GM12878 (cell line): Measurements from ENCODE around the gene LMTK3. TPM values are rescaled to one million over a fixed set of nuclear protein-coding genes. Genes with fewer than 3 reads are reported as not detected.
"Not testable (repeated sequence)": the region's sequence is repeated elsewhere in the genome, so short reads cannot be mapped to it uniquely, and the experiment has no call there.

ENCODE experiments used
- ATAC-seq: fragments of 200-7000 bp; cut with Tn5 transposase; 3 replicates; pipeline ENCODE4 v1.9.1; 2020; ENCODE audit warnings: mild to moderate bottlenecking, moderate library complexity
- BruUV-seq: library from RNA; stranded (reverse); fragments of 400-500 nt; replicated peaks from 2 replicates; lab custom pipeline; 2021; lab: Mats Ljungman, UMichigan
- CTCF ChIA-PET: fragments of 300-600 bp; sonication (Branson Sonifier 250); formaldehyde crosslinking; extraction: SDS; loops from one replicate; lab custom pipeline; 2021; ENCODE audit warnings: inconsistent platforms; lab: Yijun Ruan, JAX
- POLR2A ChIA-PET: fragments of 350-600 bp; formaldehyde crosslinking; extraction: SDS; loops from one replicate; lab custom pipeline; 2021; ENCODE audit warnings: inconsistent platforms; lab: Charles Lee
- RAD21 ChIA-PET: fragments of 300-600 bp; sonication (Branson Sonifier 250); formaldehyde crosslinking; loops from one replicate; lab custom pipeline; 2023; ENCODE audit warnings: antibody characterized with exemption; ENCODE audit not compliant: unreplicated experiment; lab: Charles Lee
- SMC1A ChIA-PET: fragments of 300-600 bp; sonication (Branson Sonifier 250); formaldehyde crosslinking; loops from one replicate; lab custom pipeline; 2023; ENCODE audit not compliant: unreplicated experiment, uncharacterized antibody; lab: Charles Lee
- DNase-seq: peaks from one replicate; pipeline ENCODE4 v3.0.0-alpha.2; 2011; ENCODE audit warnings: low read depth, low spot score
- FAIRE-seq: peaks from 3 replicates; lab custom pipeline; 2011; peaks lifted over from hg19 to GRCh38; lab: Jason Lieb, UNC
- H2AFZ ChIP-seq: 2 replicates; pipeline ENCODE4 v1.6.0; 2011; ENCODE audit warnings: low read depth, low read length, control low read depth; ENCODE audit not compliant: control insufficient read depth
- H3K27ac ChIP-seq: 2 replicates; pipeline ENCODE4 v1.5.1; 2011; ENCODE audit warnings: control low read depth; ENCODE audit not compliant: control insufficient read depth, insufficient read depth
- H3K27me3 ChIP-seq, 2 experiments: replicated peaks in 1 of 2; 2 replicates each; pipeline versions ENCODE4 v1.6.0 to v1.6.1; 2011; ENCODE audit warnings: low read length in 1 of 2; ENCODE audit not compliant: control insufficient read depth in 2 of 2, insufficient read depth in 2 of 2
- H3K36me3 ChIP-seq, 2 experiments: 2 replicates each; pipeline ENCODE4 v1.5.1; 2011; ENCODE audit warnings: low read length in 1 of 2; ENCODE audit not compliant: control insufficient read depth in 2 of 2, insufficient read depth in 2 of 2
- H3K4me1 ChIP-seq: 2 replicates; pipeline ENCODE4 v1.6.1; 2011; ENCODE audit warnings: mild to moderate bottlenecking, low read length, moderate library complexity, mixed read lengths; ENCODE audit not compliant: control insufficient read depth, insufficient read depth
- H3K4me2 ChIP-seq: 2 replicates; pipeline ENCODE4 v1.6.0; 2011; ENCODE audit warnings: control low read depth; ENCODE audit not compliant: control insufficient read depth, insufficient read depth
- H3K4me3 ChIP-seq: fragments of 200-600 bp; sonication (generic); 2 replicates; pipeline ENCODE4 v1.5.1; 2016
- H3K79me2 ChIP-seq: 2 replicates; pipeline ENCODE4 v1.6.0; 2011; ENCODE audit warnings: low read length; ENCODE audit not compliant: control insufficient read depth, insufficient read depth
- H3K9ac ChIP-seq: 2 replicates; pipeline ENCODE4 v1.8.0; 2011; ENCODE audit warnings: low read length, control low read depth, mixed read lengths; ENCODE audit not compliant: control insufficient read depth, insufficient read depth
- H3K9me3 ChIP-seq: replicated peaks from 3 replicates; pipeline ENCODE4 v1.5.1; 2011; ENCODE audit warnings: mild to moderate bottlenecking, low read length; ENCODE audit not compliant: control insufficient read depth, insufficient read depth
- H4K20me1 ChIP-seq: 2 replicates; pipeline ENCODE4 v1.6.0; 2011; ENCODE audit not compliant: control insufficient read depth, insufficient read depth
- CHD4 ChIP-seq: fragments of 200-600 bp; sonication (generic); IDR thresholded peaks from 2 replicates; pipeline ENCODE4 v1.6.1; 2016; ENCODE audit warnings: mild to moderate bottlenecking
- EED ChIP-seq: sonication (generic); IDR thresholded peaks from 2 replicates; pipeline ENCODE4 v1.6.1; 2016; ENCODE audit warnings: antibody characterized with exemption, low read depth
- ESRRA ChIP-seq: IDR thresholded peaks from 2 replicates; pipeline ENCODE4 v1.6.1; 2012; ENCODE audit warnings: mild to moderate bottlenecking, low read length, improper control_type of control experiment
- HDAC6 ChIP-seq: fragments of 200-600 bp; sonication (generic); IDR thresholded peaks from one replicate; pipeline ENCODE4 v1.8.0; 2017; ENCODE audit warnings: antibody characterized with exemption; ENCODE audit not compliant: unreplicated experiment
- MYC ChIP-seq: IDR thresholded peaks from 2 replicates; pipeline ENCODE4 v1.6.1; 2011; ENCODE audit warnings: mild to moderate bottlenecking, low read length, moderate library complexity, inconsistent platforms; ENCODE audit not compliant: insufficient read depth, insufficient replicate concordance, insufficient read length, severe bottlenecking
- PAX8 ChIP-seq: fragments of 450-650 bp; IDR thresholded peaks from 2 replicates; pipeline ENCODE4 v1.6.1; 2017; ENCODE audit warnings: mild to moderate bottlenecking, moderate library complexity
- RAD21 ChIP-seq: IDR thresholded peaks from 2 replicates; pipeline ENCODE4 v1.6.1; 2011; ENCODE audit warnings: mild to moderate bottlenecking, low read depth, low read length, moderate library complexity; ENCODE audit not compliant: insufficient read depth
- RCOR1 ChIP-seq: conservative IDR thresholded peaks from 2 replicates; pipeline ENCODE4 v1.6.1; 2012; ENCODE audit warnings: low read depth, low read length, improper control_type of control experiment
- SMAD1 ChIP-seq: fragments of 450-650 bp; IDR thresholded peaks from 2 replicates; pipeline ENCODE4 v1.6.1; 2018; ENCODE audit warnings: mild to moderate bottlenecking, low read depth; ENCODE audit not compliant: partially characterized antibody
- TCF12 ChIP-seq: IDR thresholded peaks from 2 replicates; pipeline ENCODE4 v1.6.1; 2011; ENCODE audit warnings: low read depth, mild to moderate bottlenecking, low read length
- ZNF24 ChIP-seq: fragments of 450-650 bp; IDR thresholded peaks from 2 replicates; pipeline ENCODE4 v1.6.1; 2017; ENCODE audit warnings: antibody characterized with exemption, mild to moderate bottlenecking
- WGBS: methylation state at CpG from one replicate; pipeline ENCODE4 v1.1.6; 2016; ENCODE audit warnings: low lambda C conversion rate; ENCODE audit not compliant: insufficient replicate concordance, insufficient coverage; ENCODE audit errors: missing lambda C conversion rate; 5-methylcytosine and 5-hydroxymethylcytosine counted together
- in situ Hi-C: fragments of 300-500 bp; cut with MboI; formaldehyde crosslinking; loops from 9 replicates; pipeline ENCODE4 v1.14.3; 2018; ENCODE audit warnings: mixed read lengths
- intact Hi-C: fragments of 100-400 bp; cut with micrococcal nuclease; formaldehyde crosslinking; loops from one replicate; pipeline ENCODE4 v1.14.2; 2022; ENCODE audit not compliant: unreplicated experiment
- polyA plus RNA-seq, 11 experiments: library from polyadenylated mRNA; depleted of rRNA in 4 of 11; unstranded in 6 of 11; stranded (reverse) in 5 of 11; fragments of >200 nt; fragmentation: Nextera tagmentation in 4 of 11; fragmentation: Illumina TruSeq in 1 of 11; extraction: Ambion mirVana in 4 of 11; extraction: Trizol in 1 of 11; gene quantifications; 1 replicate in 1 of 11; 2 replicates in 10 of 11; pipeline versions ENCODE4 v1.2.1 to v1.2.3, GENCODE V29; 2011 to 2016; ENCODE audit warnings: inconsistent platforms in 2 of 11, missing spikeins in 2 of 11, low read depth in 1 of 11
- total RNA-seq, 4 experiments: library from RNA; depleted of rRNA in 3 of 4; stranded (reverse); fragments of >200 nt in 3 of 4; fragmentation: Illumina TruSeq in 1 of 4; extraction: Trizol in 1 of 4; gene quantifications; 2 replicates each; pipeline versions ENCODE4 v1.2.1 to v1.2.3, GENCODE V29; 2013 to 2021
- TF ChIP-seq, protein P1 (sequence below): IDR thresholded peaks from 2 replicates; pipeline ENCODE4 v1.6.1; 2011; ENCODE audit warnings: borderline replicate concordance, low read depth, mild to moderate bottlenecking, moderate library complexity, low read length; ENCODE audit not compliant: insufficient read depth, poor library complexity, severe bottlenecking

The LMTK3 gene
- total and polyA plus RNA-seq, 10 of the 15 experiments (the other 5 are each of a cell fraction or from before 2014, with no cell fraction given): under 0.01 to 0.28 (median 0.04) TPM; not detected in 3

DNA sequence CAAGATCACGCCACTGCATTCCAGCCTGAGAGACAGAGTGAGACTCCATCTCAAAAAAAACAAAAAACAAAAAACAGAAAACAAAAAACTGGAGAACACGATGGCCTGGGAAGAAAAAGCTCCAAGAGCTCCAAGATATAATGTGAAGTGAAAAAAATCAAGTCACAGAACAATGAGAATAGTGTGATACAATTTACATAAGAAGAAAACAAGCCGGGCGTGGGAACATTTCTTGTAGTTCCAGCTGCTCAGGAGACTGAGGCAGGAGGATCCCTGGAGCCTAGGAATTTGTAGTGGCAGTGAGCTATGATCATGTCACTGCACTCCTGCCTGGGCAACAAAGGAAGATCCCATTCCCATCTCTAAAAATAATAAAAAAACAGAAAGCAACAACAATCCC is 8.5 kb upstream of the LMTK3 start:
- BruUV-seq: no TSS peak
- WGBS: 29% methylated on average over 4 of the region's 4 CpGs
- H3K79me2 ChIP-seq: no peaks in the 10 kb centered on the region
- no peaks in the 10 kb centered on the region for H4K20me1 ChIP-seq
- POLR2A ChIA-PET: interaction anchor here (0.6 kb wide), 1 partner anchor 8 kb away, joined by 4 read pairs; no protein-coding TSS in a partner anchor
- SMC1A ChIA-PET: interaction anchor here (1.0 kb wide), 1 partner anchor 10 kb away, joined by 5 read pairs; no protein-coding TSS in a partner anchor
- ATAC-seq (no peak), FAIRE-seq (no peak), DNase-seq (no peak)
- no peaks in the 10 kb centered on the region; the same call in 1 of the 3 replicates for H3K9me3 ChIP-seq
- TF ChIP-seq CHD4 (no peak), SMAD1 (no peak), HDAC6 (no peak), EED (no peak), RCOR1 (no peak), ZNF24 (no peak), TCF12 (no peak), PAX8 (no peak), MYC (no peak), ESRRA (no peak), RAD21 (no peak)
- TF ChIP-seq, protein P1, sequence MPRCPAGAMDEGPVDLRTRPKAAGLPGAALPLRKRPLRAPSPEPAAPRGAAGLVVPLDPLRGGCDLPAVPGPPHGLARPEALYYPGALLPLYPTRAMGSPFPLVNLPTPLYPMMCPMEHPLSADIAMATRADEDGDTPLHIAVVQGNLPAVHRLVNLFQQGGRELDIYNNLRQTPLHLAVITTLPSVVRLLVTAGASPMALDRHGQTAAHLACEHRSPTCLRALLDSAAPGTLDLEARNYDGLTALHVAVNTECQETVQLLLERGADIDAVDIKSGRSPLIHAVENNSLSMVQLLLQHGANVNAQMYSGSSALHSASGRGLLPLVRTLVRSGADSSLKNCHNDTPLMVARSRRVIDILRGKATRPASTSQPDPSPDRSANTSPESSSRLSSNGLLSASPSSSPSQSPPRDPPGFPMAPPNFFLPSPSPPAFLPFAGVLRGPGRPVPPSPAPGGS: no peak
- CTCF ChIA-PET: interaction anchor here (0.6 to 1.3 kb wide), 5 partner anchors 15 to 129 kb away, joined by 3 to 6 read pairs (median 3); partner anchors contain the start of gene KDELR1
- RAD21 ChIA-PET: no interaction called here
- no peak overlapping the region for H2AFZ ChIP-seq
- H3K9ac ChIP-seq: no peak overlapping the region
- no peaks in the 10 kb centered on the region for H3K4me1 ChIP-seq
- no peak overlapping the region for H3K27ac ChIP-seq
- H3K27me3 ChIP-seq: no peaks in the 10 kb centered on the region
- in situ Hi-C loops: no loop called here
- H3K36me3 ChIP-seq: no peaks in the 10 kb centered on the region
- H3K4me2 ChIP-seq: no peak overlapping the region
- H3K4me3 ChIP-seq: no peak overlapping the region
- intact Hi-C loops: no loop called here

DNA sequence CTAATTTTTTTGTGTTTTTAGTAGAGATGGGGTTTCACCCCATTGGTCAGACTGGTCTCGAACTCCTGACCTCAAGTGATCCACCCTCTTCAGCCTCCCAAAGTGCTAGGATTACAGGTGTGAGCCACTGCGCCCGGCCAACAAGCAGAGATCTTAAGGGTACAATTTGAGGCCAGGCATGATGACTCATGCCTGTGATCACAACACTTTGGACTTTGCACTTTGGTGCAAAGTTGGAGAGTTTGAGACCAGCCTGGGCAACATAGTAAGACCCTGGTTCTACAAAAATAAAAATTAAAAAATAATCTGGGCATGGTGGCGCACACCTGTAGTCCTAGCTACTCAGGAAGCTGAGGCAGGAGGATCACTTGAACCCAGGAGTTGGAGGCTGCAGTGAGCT is 7.8 kb upstream of the LMTK3 start:
- H3K4me2 ChIP-seq, H3K4me3 ChIP-seq, H3K27ac ChIP-seq, intact Hi-C loops, DNase-seq, H4K20me1 ChIP-seq, RAD21 ChIA-PET, in situ Hi-C loops, H3K9me3 ChIP-seq, H3K36me3 ChIP-seq, BruUV-seq, H3K27me3 ChIP-seq, H3K79me2 ChIP-seq, FAIRE-seq, H2AFZ ChIP-seq, H3K9ac ChIP-seq, H3K4me1 ChIP-seq, ATAC-seq: not testable (repeated sequence)
- WGBS: 55% methylated on average over 4 of the region's 4 CpGs
- SMC1A ChIA-PET: interaction anchor here (1.0 kb wide), 1 partner anchor 11 kb away, joined by 5 read pairs; no protein-coding TSS in a partner anchor
- POLR2A ChIA-PET: interaction anchor here (0.6 kb wide), 1 partner anchor 9 kb away, joined by 4 read pairs; no protein-coding TSS in a partner anchor
- CTCF ChIA-PET: interaction anchor here (0.6 to 3.2 kb wide), 4 partner anchors 30 to 390 kb away, joined by 3 to 8 read pairs (median 4); no protein-coding TSS in a partner anchor
